HepG2 (cell line): ENCODE measurements around the gene THADA. TPM values are rescaled to one million over a fixed set of nuclear protein-coding genes. Genes with fewer than 3 reads are reported as not detected.

ENCODE experiments used
- ATAC-seq: fragments of 200-7000 bp; cut with Tn5 transposase; 3 replicates; pipeline ENCODE4 v1.9.1; 2020; ENCODE audit warnings: mild to moderate bottlenecking, moderate library complexity
- BruUV-seq: library from RNA; stranded (reverse); fragments of 400-500 nt; replicated peaks from 2 replicates; lab custom pipeline; 2021; lab: Mats Ljungman, UMichigan
- CTCF ChIA-PET: fragments of 300-600 bp; formaldehyde crosslinking; extraction: SDS; loops from one replicate; lab custom pipeline; 2021; ENCODE audit warnings: low total read pairs, inconsistent platforms, low intra/inter-chr PET ratio; lab: Yijun Ruan, JAX
- POLR2A ChIA-PET: fragments of 350-600 bp; sonication (Branson Sonifier 250); formaldehyde crosslinking; loops from one replicate; lab custom pipeline; 2020; ENCODE audit warnings: antibody characterized with exemption, inconsistent platforms; lab: Yijun Ruan, JAX
- DNase-seq: peaks from one replicate; pipeline ENCODE4 v3.0.0-alpha.2; 2015; ENCODE audit warnings: low spot score
- FAIRE-seq: peaks from 3 replicates; lab custom pipeline; 2011; peaks lifted over from hg19 to GRCh38; lab: Jason Lieb, UNC
- H2AFZ ChIP-seq: one replicate; pipeline ENCODE4 v1.6.1; 2011; ENCODE audit warnings: low read length, inconsistent platforms
- H3K27ac ChIP-seq: fragments of 300-600 bp; 3 replicates; pipeline ENCODE4 v1.8.0; 2011; ENCODE audit warnings: mixed run types, mild to moderate bottlenecking, mixed read lengths, low read length, inconsistent platforms; ENCODE audit not compliant: insufficient read depth; ENCODE audit errors: extremely low read length
- H3K27me3 ChIP-seq, 2 experiments: fragments of 200-600 bp in 1 of 2; 2 replicates in 1 of 2; 3 replicates in 1 of 2; pipeline versions ENCODE4 v1.6.0 to v1.8.0; 2011; ENCODE audit warnings: low read length in 2 of 2, mild to moderate bottlenecking in 2 of 2, moderate library complexity in 2 of 2, inconsistent platforms in 1 of 2; ENCODE audit not compliant: insufficient read depth in 2 of 2, control insufficient read depth in 1 of 2
- H3K36me3 ChIP-seq, 2 experiments: fragments of 200-600 bp in 1 of 2; replicated peaks in 1 of 2; 2 replicates in 1 of 2; 3 replicates in 1 of 2; pipeline versions ENCODE4 v1.5.1 to v1.8.0; 2011; ENCODE audit warnings: low read length in 2 of 2, inconsistent platforms in 1 of 2; ENCODE audit not compliant: insufficient read depth in 2 of 2, control insufficient read depth in 1 of 2
- H3K4me1 ChIP-seq: 2 replicates; pipeline ENCODE4 v1.5.1; 2012; ENCODE audit warnings: low read length, inconsistent platforms; ENCODE audit not compliant: insufficient read depth
- H3K4me2 ChIP-seq: 2 replicates; pipeline ENCODE4 v1.6.0; 2011; ENCODE audit warnings: low read depth, low read length, inconsistent platforms
- H3K4me3 ChIP-seq, 3 experiments: fragments of 200-600 bp in 1 of 3; sonication (generic), shearing (Covaris generic) in 1 of 3; replicated peaks in 1 of 3; 2 replicates each; pipeline ENCODE4 v1.5.1; 2011 to 2016; ENCODE audit warnings: low read length in 3 of 3, inconsistent platforms in 2 of 3, low read depth in 2 of 3, mild to moderate bottlenecking in 2 of 3, control low read depth in 1 of 3, mixed read lengths in 1 of 3; ENCODE audit not compliant: insufficient read depth in 1 of 3
- H3K79me2 ChIP-seq: one replicate; pipeline ENCODE4 v1.6.1; 2011; ENCODE audit warnings: low read length, inconsistent platforms; ENCODE audit not compliant: insufficient read depth
- H3K9ac ChIP-seq: 2 replicates; pipeline ENCODE4 v1.6.0; 2011; ENCODE audit warnings: mild to moderate bottlenecking, low read depth, low read length, inconsistent platforms; ENCODE audit not compliant: insufficient read depth
- H3K9me3 ChIP-seq: 2 replicates; pipeline ENCODE4 v1.5.1; 2012; ENCODE audit warnings: mild to moderate bottlenecking, low read length
- H4K20me1 ChIP-seq: 2 replicates; pipeline ENCODE4 v1.6.0; 2011; ENCODE audit warnings: inconsistent platforms, mild to moderate bottlenecking, low read length, moderate library complexity; ENCODE audit not compliant: insufficient read depth
- CAMTA2 ChIP-seq: sonication (generic); formaldehyde crosslinking; IDR thresholded peaks from 2 replicates; pipeline ENCODE4 v1.4.0; 2020; ENCODE audit warnings: mild to moderate bottlenecking, missing genetic modification reagents, borderline replicate concordance
- ELF3 ChIP-seq: IDR thresholded peaks from 2 replicates; pipeline ENCODE4 v1.6.1; 2016; ENCODE audit warnings: missing genetic modification reagents, missing compliant biosample characterization
- ELF4 ChIP-seq: sonication (generic); formaldehyde crosslinking; IDR thresholded peaks from 2 replicates; pipeline ENCODE4 v1.5.0; 2020; ENCODE audit warnings: missing genetic modification reagents, mild to moderate bottlenecking, moderate library complexity, borderline replicate concordance
- FOXM1 ChIP-seq: sonication (generic); formaldehyde crosslinking; IDR thresholded peaks from 2 replicates; pipeline ENCODE4 v1.5.0; 2020; ENCODE audit warnings: missing genetic modification reagents
- MAFF ChIP-seq: IDR thresholded peaks from 2 replicates; pipeline ENCODE4 v1.6.1; 2011; ENCODE audit warnings: low read depth, low read length, improper control_type of control experiment
- MAZ ChIP-seq, 2 experiments: sonication (generic) in 1 of 2; formaldehyde crosslinking in 1 of 2; IDR thresholded peaks; 2 replicates each; pipeline versions ENCODE4 v1.5.0 to v1.6.1; 2012 to 2020; ENCODE audit warnings: low read depth in 2 of 2, mild to moderate bottlenecking in 2 of 2, borderline replicate concordance in 1 of 2, improper control_type of control experiment in 1 of 2, low read length in 1 of 2, missing genetic modification reagents in 1 of 2, moderate library complexity in 1 of 2
- MEIS1 ChIP-seq: sonication (generic); formaldehyde crosslinking; IDR thresholded peaks from 2 replicates; pipeline ENCODE4 v1.9.0; 2021; ENCODE audit warnings: mild to moderate bottlenecking, missing genetic modification reagents, moderate library complexity, borderline replicate concordance
- WIZ ChIP-seq: sonication (generic); formaldehyde crosslinking; IDR thresholded peaks from 2 replicates; pipeline ENCODE4 v1.5.1; 2020; ENCODE audit warnings: mild to moderate bottlenecking, missing genetic modification reagents
- XRCC5 ChIP-seq: fragments of 200-400 bp; formaldehyde crosslinking; optimal IDR thresholded peaks from 2 replicates; pipeline ENCODE3; 2017; ENCODE audit warnings: mild to moderate bottlenecking, low read length
- ZFP82 ChIP-seq: sonication (generic); formaldehyde crosslinking; IDR thresholded peaks from 2 replicates; pipeline ENCODE4 v1.5.1; 2020; ENCODE audit warnings: mild to moderate bottlenecking, missing genetic modification reagents, borderline replicate concordance
- ZNF24 ChIP-seq: fragments of 450-650 bp; IDR thresholded peaks from 2 replicates; pipeline ENCODE4 v1.6.1; 2017; ENCODE audit warnings: antibody characterized with exemption, mild to moderate bottlenecking
- ZNF317 ChIP-seq: sonication (generic); formaldehyde crosslinking; IDR thresholded peaks from 2 replicates; pipeline ENCODE4 v1.5.0; 2020; ENCODE audit warnings: mild to moderate bottlenecking, missing genetic modification reagents
- ZNF777 ChIP-seq: sonication (generic); formaldehyde crosslinking; IDR thresholded peaks from 2 replicates; pipeline ENCODE4 v1.4.0; 2020; ENCODE audit warnings: missing genetic modification reagents
- WGBS: methylation state at CpG from one replicate; pipeline ENCODE4 v1.1.6; 2017; ENCODE audit warnings: low lambda C conversion rate; 5-methylcytosine and 5-hydroxymethylcytosine counted together
- in situ Hi-C: cut with HindIII; loops from 2 replicates; pipeline ENCODE4 v1.10.0; 2017; ENCODE audit warnings: low pct_unique_long_range_greater_than_20kb; ENCODE audit not compliant: extremely low pct_ligation_motif_present
- intact Hi-C: fragments of 100-400 bp; cut with micrococcal nuclease; formaldehyde crosslinking; loops from one replicate; pipeline ENCODE4 v1.10.0; 2022; ENCODE audit not compliant: unreplicated experiment
- polyA plus RNA-seq, 8 experiments: library from polyadenylated mRNA; depleted of rRNA in 3 of 8; stranded (reverse) in 7 of 8; unstranded in 1 of 8; fragments of >200 nt; fragmentation: Illumina TruSeq in 4 of 8; extraction: Trizol in 4 of 8; gene quantifications; 2 replicates each; pipeline versions ENCODE4 v1.2.1 to v1.2.3, GENCODE V29; 2011 to 2016; ENCODE audit warnings: low read depth in 4 of 8, missing spikeins in 1 of 8, mixed read lengths in 1 of 8; ENCODE audit not compliant: insufficient read depth in 1 of 8
- total RNA-seq, 5 experiments: library from RNA; depleted of rRNA; stranded (reverse); fragments of >200 nt; fragmentation: Illumina TruSeq; extraction: Trizol; gene quantifications; 2 replicates each; pipeline ENCODE4 v1.2.3, GENCODE V29; 2016; ENCODE audit warnings: low read depth in 1 of 5
- TF ChIP-seq, protein P1 (sequence below): sonication (generic); formaldehyde crosslinking; conservative IDR thresholded peaks from 2 replicates; pipeline ENCODE4 v1.4.0; 2020; ENCODE audit warnings: mild to moderate bottlenecking, missing genetic modification reagents, moderate library complexity
- TF ChIP-seq, protein P2 (sequence below): sonication (generic); formaldehyde crosslinking; IDR thresholded peaks from 2 replicates; pipeline ENCODE4 v1.9.0; 2022; ENCODE audit warnings: missing genetic modification reagents, mild to moderate bottlenecking, borderline replicate concordance

Gene THADA
- total and polyA plus RNA-seq, 2 of the 13 experiments (the other 11 are each of a cell fraction or from before 2014, with no cell fraction given): 12.7 to 21.7 TPM

DNA sequence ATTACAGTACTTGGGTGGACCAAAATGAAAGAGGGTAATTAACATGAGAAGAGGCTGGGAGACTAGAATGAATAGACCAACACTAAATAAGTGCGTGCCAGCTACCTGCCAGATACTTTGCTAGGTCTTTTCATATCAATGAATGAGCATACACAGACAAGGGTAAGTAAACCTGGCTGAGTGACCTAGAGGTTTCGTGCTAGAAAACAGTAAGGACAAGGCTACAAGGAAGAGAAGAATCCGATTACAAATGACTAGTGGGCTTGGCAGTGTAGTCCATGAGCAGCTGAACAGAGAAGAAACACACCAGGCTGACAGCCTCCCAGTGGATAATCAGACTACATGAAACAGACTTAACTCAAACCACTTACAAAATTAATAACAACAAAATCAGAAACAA lies 64.6 kb downstream of the THADA start:
- H4K20me1 ChIP-seq: no peaks in the 10 kb centered on the region
- DNase-seq: no peak
- BruUV-seq: no TSS peak
- no peak overlapping the region for H2AFZ ChIP-seq
- H3K4me3 ChIP-seq: no peak overlapping the region
- no peak overlapping the region for H3K4me2 ChIP-seq
- no peaks in the 10 kb centered on the region for H3K9me3 ChIP-seq
- no peak for ATAC-seq
- intact Hi-C loops (no loop called here), in situ Hi-C loops (no loop called here)
- H3K27me3 ChIP-seq: no peaks in the 10 kb centered on the region
- H3K27ac ChIP-seq: no peak overlapping the region
- ChIA-PET CTCF (no interaction called here), POLR2A (no interaction called here)
- 98% methylated on average over 3 of the region's 3 CpGs for WGBS
- H3K79me2 ChIP-seq: no peaks in the 10 kb centered on the region
- TF ChIP-seq, protein P1, sequence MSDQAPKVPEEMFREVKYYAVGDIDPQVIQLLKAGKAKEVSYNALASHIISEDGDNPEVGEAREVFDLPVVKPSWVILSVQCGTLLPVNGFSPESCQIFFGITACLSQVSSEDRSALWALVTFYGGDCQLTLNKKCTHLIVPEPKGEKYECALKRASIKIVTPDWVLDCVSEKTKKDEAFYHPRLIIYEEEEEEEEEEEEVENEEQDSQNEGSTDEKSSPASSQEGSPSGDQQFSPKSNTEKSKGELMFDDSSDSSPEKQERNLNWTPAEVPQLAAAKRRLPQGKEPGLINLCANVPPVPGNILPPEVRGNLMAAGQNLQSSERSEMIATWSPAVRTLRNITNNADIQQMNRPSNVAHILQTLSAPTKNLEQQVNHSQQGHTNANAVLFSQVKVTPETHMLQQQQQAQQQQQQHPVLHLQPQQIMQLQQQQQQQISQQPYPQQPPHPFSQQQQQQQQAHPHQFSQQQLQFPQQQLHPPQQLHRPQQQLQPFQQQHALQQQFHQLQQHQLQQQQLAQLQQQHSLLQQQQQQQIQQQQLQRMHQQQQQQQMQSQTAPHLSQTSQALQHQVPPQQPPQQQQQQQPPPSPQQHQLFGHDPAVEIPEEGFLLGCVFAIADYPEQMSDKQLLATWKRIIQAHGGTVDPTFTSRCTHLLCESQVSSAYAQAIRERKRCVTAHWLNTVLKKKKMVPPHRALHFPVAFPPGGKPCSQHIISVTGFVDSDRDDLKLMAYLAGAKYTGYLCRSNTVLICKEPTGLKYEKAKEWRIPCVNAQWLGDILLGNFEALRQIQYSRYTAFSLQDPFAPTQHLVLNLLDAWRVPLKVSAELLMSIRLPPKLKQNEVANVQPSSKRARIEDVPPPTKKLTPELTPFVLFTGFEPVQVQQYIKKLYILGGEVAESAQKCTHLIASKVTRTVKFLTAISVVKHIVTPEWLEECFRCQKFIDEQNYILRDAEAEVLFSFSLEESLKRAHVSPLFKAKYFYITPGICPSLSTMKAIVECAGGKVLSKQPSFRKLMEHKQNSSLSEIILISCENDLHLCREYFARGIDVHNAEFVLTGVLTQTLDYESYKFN (CRISPR knock-in tag): no peak
- no peak for TF ChIP-seq ZNF24
- TF ChIP-seq ZNF317 (CRISPR knock-in tag): no peak
- TF ChIP-seq ZNF777 (CRISPR knock-in tag): no peak
- no peak for TF ChIP-seq MAFF
- no peak for TF ChIP-seq ELF3 (CRISPR knock-in tag)
- no peak for TF ChIP-seq FOXM1 (CRISPR knock-in tag)
- TF ChIP-seq CAMTA2: no peak
- no peak for TF ChIP-seq ZFP82
- TF ChIP-seq MEIS1: no peak
- TF ChIP-seq XRCC5: no peak
- no peak for TF ChIP-seq MAZ (IDR thresholded peaks at IDR 0.05; ENCODE audit: borderline replicate concordance, low read depth, low read length)
- TF ChIP-seq MAZ (CRISPR knock-in tag; IDR thresholded peaks at IDR 0.05; ENCODE audit: low read depth): no peak
- TF ChIP-seq WIZ (CRISPR knock-in tag): no peak
- TF ChIP-seq, protein P2, sequence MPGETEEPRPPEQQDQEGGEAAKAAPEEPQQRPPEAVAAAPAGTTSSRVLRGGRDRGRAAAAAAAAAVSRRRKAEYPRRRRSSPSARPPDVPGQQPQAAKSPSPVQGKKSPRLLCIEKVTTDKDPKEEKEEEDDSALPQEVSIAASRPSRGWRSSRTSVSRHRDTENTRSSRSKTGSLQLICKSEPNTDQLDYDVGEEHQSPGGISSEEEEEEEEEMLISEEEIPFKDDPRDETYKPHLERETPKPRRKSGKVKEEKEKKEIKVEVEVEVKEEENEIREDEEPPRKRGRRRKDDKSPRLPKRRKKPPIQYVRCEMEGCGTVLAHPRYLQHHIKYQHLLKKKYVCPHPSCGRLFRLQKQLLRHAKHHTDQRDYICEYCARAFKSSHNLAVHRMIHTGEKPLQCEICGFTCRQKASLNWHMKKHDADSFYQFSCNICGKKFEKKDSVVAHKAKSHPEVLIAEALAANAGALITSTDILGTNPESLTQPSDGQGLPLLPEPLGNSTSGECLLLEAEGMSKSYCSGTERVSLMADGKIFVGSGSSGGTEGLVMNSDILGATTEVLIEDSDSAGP (CRISPR knock-in tag): no peak
- TF ChIP-seq ELF4 (CRISPR knock-in tag): no peak
- no peaks in the 10 kb centered on the region for H3K36me3 ChIP-seq
- no peak for FAIRE-seq
- no peak overlapping the region for H3K9ac ChIP-seq
- H3K4me1 ChIP-seq: no peaks in the 10 kb centered on the region
